GM12878 (cell line): ENCODE measurements around the gene DEXI.

Source experiments
- CBX5 ChIP-seq: sonication (generic); IDR thresholded peaks from 2 replicates; pipeline ENCODE4 v1.6.1; 2016; ENCODE audit warnings: low read depth, moderate library complexity, mild to moderate bottlenecking, inconsistent platforms
- CREM ChIP-seq: IDR thresholded peaks from 2 replicates; pipeline ENCODE4 v1.6.1; 2014; ENCODE audit warnings: antibody characterized with exemption, low read depth
- JUND ChIP-seq: IDR thresholded peaks from 2 replicates; pipeline ENCODE4 v1.6.1; 2012; ENCODE audit warnings: low read depth, mild to moderate bottlenecking, low read length, improper control_type of control experiment, moderate library complexity
- NFYB ChIP-seq: IDR thresholded peaks from 2 replicates; pipeline ENCODE4 v1.6.1; 2011; ENCODE audit warnings: low read depth, mild to moderate bottlenecking, low read length, improper control_type of control experiment, moderate library complexity; ENCODE audit not compliant: insufficient read depth
- POLR2AphosphoS2 ChIP-seq: IDR thresholded peaks from 2 replicates; pipeline ENCODE4 v1.6.1; 2011; ENCODE audit warnings: low read depth, mild to moderate bottlenecking, low read length, improper control_type of control experiment, moderate library complexity
- RAD21 ChIP-seq: IDR thresholded peaks from 2 replicates; pipeline ENCODE4 v1.6.1; 2011; ENCODE audit warnings: mild to moderate bottlenecking, low read depth, low read length, moderate library complexity; ENCODE audit not compliant: insufficient read depth
- RB1 ChIP-seq: fragments of 450-650 bp; formaldehyde crosslinking; IDR thresholded peaks from 2 replicates; pipeline ENCODE4 v1.6.1; 2017; ENCODE audit warnings: mild to moderate bottlenecking, borderline replicate concordance
- STAT1 ChIP-seq: fragments of 450-650 bp; conservative IDR thresholded peaks from 2 replicates; pipeline ENCODE4 v1.6.1; 2014; ENCODE audit warnings: antibody characterized with exemption, mild to moderate bottlenecking
- TF ChIP-seq, protein P1 (sequence below): IDR thresholded peaks from 2 replicates; pipeline ENCODE4 v1.6.1; 2012; ENCODE audit warnings: improper control_type of control experiment, low read depth, low read length; ENCODE audit not compliant: insufficient replicate concordance
- TF ChIP-seq, protein P2 (sequence below), 3 experiments: IDR thresholded peaks in 2 of 3; conservative IDR thresholded peaks in 1 of 3; 2 replicates each; pipeline ENCODE4 v1.5.1; 2011; ENCODE audit warnings: low read depth in 3 of 3, low read length in 3 of 3, mild to moderate bottlenecking in 3 of 3, control low read depth in 2 of 3, moderate library complexity in 2 of 3, inconsistent platforms in 1 of 3, mixed read lengths in 1 of 3; ENCODE audit not compliant: control insufficient read depth in 2 of 3, insufficient read depth in 1 of 3; ENCODE audit errors: extremely low read depth in 1 of 3

DNA sequence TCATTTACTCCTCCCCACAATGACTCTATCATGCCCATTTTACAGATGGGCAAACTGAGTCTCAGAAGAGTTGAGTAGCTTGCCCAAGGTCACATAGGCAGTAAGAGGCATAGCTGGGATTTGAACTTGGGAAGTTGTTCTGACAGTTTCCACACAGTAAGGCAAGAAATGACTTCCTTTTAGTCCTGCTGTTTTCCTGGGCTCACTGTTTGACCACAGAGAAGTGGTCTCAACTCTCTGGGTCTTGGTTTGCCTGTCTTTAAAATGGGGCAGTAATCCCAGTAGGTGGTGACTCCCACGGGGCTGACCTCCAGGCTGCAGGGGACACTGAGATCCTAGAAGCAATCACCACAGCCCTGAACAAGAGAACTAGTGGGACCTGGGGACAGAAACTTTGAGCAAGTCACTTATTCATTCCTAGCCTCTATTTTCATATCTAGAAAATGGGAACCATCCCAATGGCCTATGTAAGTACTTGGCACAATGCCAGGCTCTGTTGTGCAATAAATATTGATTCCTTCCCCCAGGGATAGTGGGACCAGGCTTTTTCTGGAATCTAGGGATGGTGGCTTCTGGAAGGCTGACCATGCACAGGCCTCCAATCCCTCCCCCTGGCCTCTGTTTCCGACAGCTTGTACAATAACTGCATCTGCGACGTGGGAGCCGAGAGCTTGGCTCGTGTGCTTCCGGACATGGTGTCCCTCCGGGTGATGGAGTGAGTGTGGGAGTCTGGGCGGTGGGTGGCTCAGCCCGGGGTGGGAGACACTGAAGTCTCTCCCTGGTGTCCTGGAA is 20.5 kb downstream of the DEXI start:
- TF ChIP-seq, protein P1, sequence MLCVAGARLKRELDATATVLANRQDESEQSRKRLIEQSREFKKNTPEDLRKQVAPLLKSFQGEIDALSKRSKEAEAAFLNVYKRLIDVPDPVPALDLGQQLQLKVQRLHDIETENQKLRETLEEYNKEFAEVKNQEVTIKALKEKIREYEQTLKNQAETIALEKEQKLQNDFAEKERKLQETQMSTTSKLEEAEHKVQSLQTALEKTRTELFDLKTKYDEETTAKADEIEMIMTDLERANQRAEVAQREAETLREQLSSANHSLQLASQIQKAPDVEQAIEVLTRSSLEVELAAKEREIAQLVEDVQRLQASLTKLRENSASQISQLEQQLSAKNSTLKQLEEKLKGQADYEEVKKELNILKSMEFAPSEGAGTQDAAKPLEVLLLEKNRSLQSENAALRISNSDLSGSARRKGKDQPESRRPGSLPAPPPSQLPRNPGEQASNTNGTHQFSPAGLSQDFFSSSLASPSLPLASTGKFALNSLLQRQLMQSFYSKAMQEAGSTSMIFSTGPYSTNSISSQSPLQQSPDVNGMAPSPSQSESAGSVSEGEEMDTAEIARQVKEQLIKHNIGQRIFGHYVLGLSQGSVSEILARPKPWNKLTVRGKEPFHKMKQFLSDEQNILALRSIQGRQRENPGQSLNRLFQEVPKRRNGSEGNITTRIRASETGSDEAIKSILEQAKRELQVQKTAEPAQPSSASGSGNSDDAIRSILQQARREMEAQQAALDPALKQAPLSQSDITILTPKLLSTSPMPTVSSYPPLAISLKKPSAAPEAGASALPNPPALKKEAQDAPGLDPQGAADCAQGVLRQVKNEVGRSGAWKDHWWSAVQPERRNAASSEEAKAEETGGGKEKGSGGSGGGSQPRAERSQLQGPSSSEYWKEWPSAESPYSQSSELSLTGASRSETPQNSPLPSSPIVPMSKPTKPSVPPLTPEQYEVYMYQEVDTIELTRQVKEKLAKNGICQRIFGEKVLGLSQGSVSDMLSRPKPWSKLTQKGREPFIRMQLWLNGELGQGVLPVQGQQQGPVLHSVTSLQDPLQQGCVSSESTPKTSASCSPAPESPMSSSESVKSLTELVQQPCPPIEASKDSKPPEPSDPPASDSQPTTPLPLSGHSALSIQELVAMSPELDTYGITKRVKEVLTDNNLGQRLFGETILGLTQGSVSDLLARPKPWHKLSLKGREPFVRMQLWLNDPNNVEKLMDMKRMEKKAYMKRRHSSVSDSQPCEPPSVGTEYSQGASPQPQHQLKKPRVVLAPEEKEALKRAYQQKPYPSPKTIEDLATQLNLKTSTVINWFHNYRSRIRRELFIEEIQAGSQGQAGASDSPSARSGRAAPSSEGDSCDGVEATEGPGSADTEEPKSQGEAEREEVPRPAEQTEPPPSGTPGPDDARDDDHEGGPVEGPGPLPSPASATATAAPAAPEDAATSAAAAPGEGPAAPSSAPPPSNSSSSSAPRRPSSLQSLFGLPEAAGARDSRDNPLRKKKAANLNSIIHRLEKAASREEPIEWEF, result no peak
- TF ChIP-seq STAT1 (no peak), POLR2AphosphoS2 (no peak), CBX5 (no peak), RB1 (no peak), NFYB (no peak), RAD21 (no peak), CREM (no peak), JUND (no peak)
- TF ChIP-seq, protein P2, sequence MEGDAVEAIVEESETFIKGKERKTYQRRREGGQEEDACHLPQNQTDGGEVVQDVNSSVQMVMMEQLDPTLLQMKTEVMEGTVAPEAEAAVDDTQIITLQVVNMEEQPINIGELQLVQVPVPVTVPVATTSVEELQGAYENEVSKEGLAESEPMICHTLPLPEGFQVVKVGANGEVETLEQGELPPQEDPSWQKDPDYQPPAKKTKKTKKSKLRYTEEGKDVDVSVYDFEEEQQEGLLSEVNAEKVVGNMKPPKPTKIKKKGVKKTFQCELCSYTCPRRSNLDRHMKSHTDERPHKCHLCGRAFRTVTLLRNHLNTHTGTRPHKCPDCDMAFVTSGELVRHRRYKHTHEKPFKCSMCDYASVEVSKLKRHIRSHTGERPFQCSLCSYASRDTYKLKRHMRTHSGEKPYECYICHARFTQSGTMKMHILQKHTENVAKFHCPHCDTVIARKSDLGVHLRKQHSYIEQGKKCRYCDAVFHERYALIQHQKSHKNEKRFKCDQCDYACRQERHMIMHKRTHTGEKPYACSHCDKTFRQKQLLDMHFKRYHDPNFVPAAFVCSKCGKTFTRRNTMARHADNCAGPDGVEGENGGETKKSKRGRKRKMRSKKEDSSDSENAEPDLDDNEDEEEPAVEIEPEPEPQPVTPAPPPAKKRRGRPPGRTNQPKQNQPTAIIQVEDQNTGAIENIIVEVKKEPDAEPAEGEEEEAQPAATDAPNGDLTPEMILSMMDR (IDR thresholded peaks at IDR 0.05 in 2 of 3, conservative IDR thresholded peaks at IDR 0.05 in 1 of 3; ENCODE audit: control insufficient read depth in 2 of 3, extremely low read depth in 1 of 3, insufficient read depth in 1 of 3, low read depth in 3 of 3, low read length in 3 of 3), result no peak
